ENCODE results near the gene ULK1.
"Not testable (repeated sequence)": the region's sequence is repeated elsewhere in the genome, so short reads cannot be mapped to it uniquely, and the experiment has no call there.

ULK1 gene

GRCh38 chr12:131883521-131883900, 10.9 kb upstream of the ULK1 start:
- peak overlapping the region; percentile 15 for H3K18ac ChIP-seq (ENCODE audit: low read length)
- no peak overlapping the region for H3K4ac ChIP-seq (ENCODE audit: low read length)
- H2AK5ac ChIP-seq (ENCODE audit: low read depth, low read length) = no peak overlapping the region
- peaks cover 2 to 3% of the 10 kb centered on the region in 2 donors for H3K9me3 ChIP-seq (replicated peaks in 1 of 2; ENCODE audit: control insufficient read depth in 2 of 2, insufficient read depth in 1 of 2, low read depth in 1 of 2, low read length in 2 of 2)
- no peak overlapping the region for H3K9ac ChIP-seq (ENCODE audit: low read depth, low read length, poor library complexity)
- H3K4me2 ChIP-seq (ENCODE audit: insufficient read depth, low read length, poor library complexity, severe bottlenecking) = no peak overlapping the region
- no peak overlapping the region for H3K4me3 ChIP-seq (ENCODE audit: low read length in 2 of 2)
- H2BK120ac ChIP-seq (ENCODE audit: low read depth, low read length) = no peak overlapping the region
- no peak overlapping the region for H4K8ac ChIP-seq (ENCODE audit: low read depth, low read length)
- no peak for DNase-seq (ENCODE audit: low spot score)
- H3K27ac ChIP-seq (replicated peaks; ENCODE audit: low read length) = no peak overlapping the region
- no CpG with 5 or more reads among the region's 4 CpGs for WGBS, 2 donors (ENCODE audit: extremely low coverage in 2 of 2, insufficient read length in 2 of 2, insufficient replicate concordance in 1 of 2)
- H2BK5ac ChIP-seq (ENCODE audit: low read length) = no peak overlapping the region
- H3K79me1 ChIP-seq (ENCODE audit: low read depth, low read length) = peaks cover 2% of the 10 kb centered on the region
- H2AFZ ChIP-seq (ENCODE audit: low read length) = no peak overlapping the region
- H3K36me3 ChIP-seq (replicated peaks in 1 of 2; ENCODE audit: control insufficient read depth in 2 of 2, insufficient read depth in 2 of 2, low read length in 2 of 2) = no peaks in the 10 kb centered on the region
- peaks cover 0 to 17% (median 0%) of the 10 kb centered on the region in 3 experiments for H3K27me3 ChIP-seq (ENCODE audit: control insufficient read depth in 3 of 3, insufficient read depth in 3 of 3, low read depth in 1 of 3, low read length in 3 of 3)
- H2BK15ac ChIP-seq (ENCODE audit: low read length) = peak overlapping the region; percentile 83
- H2BK12ac ChIP-seq (ENCODE audit: low read length) = no peak overlapping the region
- H3K14ac ChIP-seq (ENCODE audit: low read length) = no peak overlapping the region
- peaks cover 2 to 3% of the 10 kb centered on the region in 2 donors for H3K4me1 ChIP-seq (ENCODE audit: control insufficient read depth in 2 of 2, insufficient read depth in 1 of 2, low read depth in 1 of 2, low read length in 2 of 2)
- no peak overlapping the region for H3K23ac ChIP-seq (ENCODE audit: low read depth, low read length, poor library complexity)
- no peak overlapping the region for H4K91ac ChIP-seq (ENCODE audit: low read depth, low read length, poor library complexity)

DNA sequence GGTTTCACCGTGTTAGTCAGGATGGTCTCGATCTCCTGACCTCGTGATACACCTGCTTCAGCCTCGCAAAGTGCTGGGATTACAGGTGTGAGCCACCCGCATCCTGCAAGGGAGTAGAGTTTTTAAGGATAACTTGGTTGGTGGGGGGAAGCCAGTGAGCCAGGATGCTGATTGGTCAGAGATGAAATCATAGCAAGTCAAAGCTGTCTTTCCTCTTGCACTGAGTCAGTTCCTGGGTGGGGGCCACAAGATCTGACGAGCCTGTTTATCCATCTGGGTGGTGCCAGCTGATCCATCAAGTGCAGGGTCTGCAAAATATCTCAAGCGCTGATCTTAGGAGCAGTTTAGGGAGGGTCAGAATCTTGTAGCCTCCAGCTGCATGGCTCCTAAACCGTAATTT, 9.3 kb upstream of the ULK1 start:
- not testable (repeated sequence) for H3K23ac ChIP-seq (ENCODE audit: low read depth, low read length, poor library complexity); H2BK12ac ChIP-seq (ENCODE audit: low read length); H3K9me3 ChIP-seq (replicated peaks in 1 of 2; ENCODE audit: control insufficient read depth in 2 of 2, insufficient read depth in 1 of 2, low read depth in 1 of 2, low read length in 2 of 2); H3K4me2 ChIP-seq (ENCODE audit: insufficient read depth, low read length, poor library complexity, severe bottlenecking); H3K27ac ChIP-seq (replicated peaks; ENCODE audit: low read length); H4K91ac ChIP-seq (ENCODE audit: low read depth, low read length, poor library complexity); DNase-seq (ENCODE audit: low spot score); H3K18ac ChIP-seq (ENCODE audit: low read length); H2BK5ac ChIP-seq (ENCODE audit: low read length); H3K27me3 ChIP-seq (ENCODE audit: control insufficient read depth in 3 of 3, insufficient read depth in 3 of 3, low read depth in 1 of 3, low read length in 3 of 3); H4K8ac ChIP-seq (ENCODE audit: low read depth, low read length); H2BK15ac ChIP-seq (ENCODE audit: low read length); H3K79me1 ChIP-seq (ENCODE audit: low read depth, low read length); H3K14ac ChIP-seq (ENCODE audit: low read length); H3K36me3 ChIP-seq (replicated peaks in 1 of 2; ENCODE audit: control insufficient read depth in 2 of 2, insufficient read depth in 2 of 2, low read length in 2 of 2); H3K9ac ChIP-seq (ENCODE audit: low read depth, low read length, poor library complexity); H3K4me3 ChIP-seq (ENCODE audit: low read length in 2 of 2); H3K4me1 ChIP-seq (ENCODE audit: control insufficient read depth in 2 of 2, insufficient read depth in 1 of 2, low read depth in 1 of 2, low read length in 2 of 2); H2AFZ ChIP-seq (ENCODE audit: low read length); H3K4ac ChIP-seq (ENCODE audit: low read length); H2AK5ac ChIP-seq (ENCODE audit: low read depth, low read length); H2BK120ac ChIP-seq (ENCODE audit: low read depth, low read length)
- no CpG with 5 or more reads among the region's 8 CpGs for WGBS, 2 donors (ENCODE audit: extremely low coverage in 2 of 2, insufficient read length in 2 of 2, insufficient replicate concordance in 1 of 2)

- Histone ChIP-seq H4K8ac (ENCODE audit: low read depth, low read length) (no peak overlapping the region), H3K18ac (ENCODE audit: low read length) (no peak overlapping the region), H4K91ac (ENCODE audit: low read depth, low read length, poor library complexity) (no peak overlapping the region), H2AK5ac (ENCODE audit: low read depth, low read length) (no peak overlapping the region), H3K4ac (ENCODE audit: low read length) (no peak overlapping the region), H3K9ac (ENCODE audit: low read depth, low read length, poor library complexity) (no peak overlapping the region), H2BK120ac (ENCODE audit: low read depth, low read length) (no peak overlapping the region), H3K79me1 (ENCODE audit: low read depth, low read length) (peaks cover 2% of the 10 kb centered on the region), H2BK12ac (ENCODE audit: low read length) (no peak overlapping the region), H2AFZ (ENCODE audit: low read length) (no peak overlapping the region), H2BK5ac (ENCODE audit: low read length) (no peak overlapping the region), H3K27me3 (ENCODE audit: control insufficient read depth in 3 of 3, insufficient read depth in 3 of 3, low read depth in 1 of 3, low read length in 3 of 3) (no peaks in the 10 kb centered on the region), H2BK15ac (ENCODE audit: low read length) (no peak overlapping the region), H3K4me1 (ENCODE audit: control insufficient read depth in 2 of 2, insufficient read depth in 1 of 2, low read depth in 1 of 2, low read length in 2 of 2) (peaks cover 0 to 1% of the 10 kb centered on the region in 2 donors), H3K14ac (ENCODE audit: low read length) (no peak overlapping the region), H3K36me3 (replicated peaks in 1 of 2; ENCODE audit: control insufficient read depth in 2 of 2, insufficient read depth in 2 of 2, low read length in 2 of 2) (no peaks in the 10 kb centered on the region), H3K4me3 (ENCODE audit: low read length in 2 of 2) (no peak overlapping the region), H3K9me3 (replicated peaks in 1 of 2; ENCODE audit: control insufficient read depth in 2 of 2, insufficient read depth in 1 of 2, low read depth in 1 of 2, low read length in 2 of 2) (peaks cover 2 to 3% of the 10 kb centered on the region in 2 donors), H3K27ac (replicated peaks; ENCODE audit: low read length) (no peak overlapping the region), H3K23ac (ENCODE audit: low read depth, low read length, poor library complexity) (no peak overlapping the region), H3K4me2 (ENCODE audit: insufficient read depth, low read length, poor library complexity, severe bottlenecking) (no peak overlapping the region)
- WGBS, 2 donors (ENCODE audit: extremely low coverage in 2 of 2, insufficient read length in 2 of 2, insufficient replicate concordance in 1 of 2) = no CpG with 5 or more reads among the region's 7 CpGs
- DNase-seq (ENCODE audit: low spot score) = no peak
Observed at GRCh38 chr12:131885543-131886057, 8.8 kb upstream of the ULK1 start.

- DNase-seq (ENCODE audit: low spot score); H3K23ac ChIP-seq (ENCODE audit: low read depth, low read length, poor library complexity); H3K36me3 ChIP-seq (replicated peaks in 1 of 2; ENCODE audit: control insufficient read depth in 2 of 2, insufficient read depth in 2 of 2, low read length in 2 of 2); H4K8ac ChIP-seq (ENCODE audit: low read depth, low read length); H2BK15ac ChIP-seq (ENCODE audit: low read length); H3K18ac ChIP-seq (ENCODE audit: low read length); H3K9me3 ChIP-seq (replicated peaks in 1 of 2; ENCODE audit: control insufficient read depth in 2 of 2, insufficient read depth in 1 of 2, low read depth in 1 of 2, low read length in 2 of 2); H3K4me2 ChIP-seq (ENCODE audit: insufficient read depth, low read length, poor library complexity, severe bottlenecking); H3K9ac ChIP-seq (ENCODE audit: low read depth, low read length, poor library complexity); H2BK120ac ChIP-seq (ENCODE audit: low read depth, low read length); H4K91ac ChIP-seq (ENCODE audit: low read depth, low read length, poor library complexity); H2BK5ac ChIP-seq (ENCODE audit: low read length); H2AK5ac ChIP-seq (ENCODE audit: low read depth, low read length); H3K79me1 ChIP-seq (ENCODE audit: low read depth, low read length); H3K4me3 ChIP-seq (ENCODE audit: low read length in 2 of 2); H3K14ac ChIP-seq (ENCODE audit: low read length); H3K27me3 ChIP-seq (ENCODE audit: control insufficient read depth in 3 of 3, insufficient read depth in 3 of 3, low read depth in 1 of 3, low read length in 3 of 3); H3K27ac ChIP-seq (replicated peaks; ENCODE audit: low read length); H3K4ac ChIP-seq (ENCODE audit: low read length); H2BK12ac ChIP-seq (ENCODE audit: low read length); H2AFZ ChIP-seq (ENCODE audit: low read length): not testable (repeated sequence)
- WGBS, 2 donors (ENCODE audit: extremely low coverage in 2 of 2, insufficient read length in 2 of 2, insufficient replicate concordance in 1 of 2) = no CpG with 5 or more reads among the region's 8 CpGs
- peaks cover 13 to 20% of the 10 kb centered on the region in 2 donors for H3K4me1 ChIP-seq (ENCODE audit: control insufficient read depth in 2 of 2, insufficient read depth in 1 of 2, low read depth in 1 of 2, low read length in 2 of 2)
Observed at GRCh38 chr12:131891722-131892121, 2.7 kb upstream of the ULK1 start.
